ENCODE results near the gene RNF31. TPM values are rescaled to one million over a fixed set of nuclear protein-coding genes. Genes with fewer than 3 reads are reported as not detected.

Gene RNF31
- polyA plus RNA-seq, 1 experiment, result 12.4 TPM

GRCh38 chr14:24183014-24183481, 35.8 kb downstream of the RNF31 start:
- TF ChIP-seq, protein P1, sequence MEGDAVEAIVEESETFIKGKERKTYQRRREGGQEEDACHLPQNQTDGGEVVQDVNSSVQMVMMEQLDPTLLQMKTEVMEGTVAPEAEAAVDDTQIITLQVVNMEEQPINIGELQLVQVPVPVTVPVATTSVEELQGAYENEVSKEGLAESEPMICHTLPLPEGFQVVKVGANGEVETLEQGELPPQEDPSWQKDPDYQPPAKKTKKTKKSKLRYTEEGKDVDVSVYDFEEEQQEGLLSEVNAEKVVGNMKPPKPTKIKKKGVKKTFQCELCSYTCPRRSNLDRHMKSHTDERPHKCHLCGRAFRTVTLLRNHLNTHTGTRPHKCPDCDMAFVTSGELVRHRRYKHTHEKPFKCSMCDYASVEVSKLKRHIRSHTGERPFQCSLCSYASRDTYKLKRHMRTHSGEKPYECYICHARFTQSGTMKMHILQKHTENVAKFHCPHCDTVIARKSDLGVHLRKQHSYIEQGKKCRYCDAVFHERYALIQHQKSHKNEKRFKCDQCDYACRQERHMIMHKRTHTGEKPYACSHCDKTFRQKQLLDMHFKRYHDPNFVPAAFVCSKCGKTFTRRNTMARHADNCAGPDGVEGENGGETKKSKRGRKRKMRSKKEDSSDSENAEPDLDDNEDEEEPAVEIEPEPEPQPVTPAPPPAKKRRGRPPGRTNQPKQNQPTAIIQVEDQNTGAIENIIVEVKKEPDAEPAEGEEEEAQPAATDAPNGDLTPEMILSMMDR (IDR thresholded peaks at IDR 0.05; ENCODE audit: insufficient read depth, low read depth, low read length), result no peak
- H3K4me3 ChIP-seq (ENCODE audit: low read depth, low read length), result no peak overlapping the region
- POLR2A ChIA-PET, result no interaction called here
- no peaks in the 10 kb centered on the region for H3K27me3 ChIP-seq (ENCODE audit: control insufficient read depth, insufficient read depth, low read length)
- H3K36me3 ChIP-seq (ENCODE audit: control insufficient read depth, insufficient read depth, low read length), result peaks cover 55% of the 10 kb centered on the region
- CTCF ChIA-PET, result no interaction called here
- no peak for DNase-seq (ENCODE audit: low read depth)

- H3K4me3 ChIP-seq (ENCODE audit: low read depth, low read length), result no peak overlapping the region
- TF ChIP-seq, protein P1 (IDR thresholded peaks at IDR 0.05; ENCODE audit: insufficient read depth, low read depth, low read length), result no peak
- ChIA-PET CTCF (interaction anchor here (1.6 kb wide), 1 partner anchor 126 kb away, joined by 4 read pairs; no protein-coding TSS in a partner anchor), POLR2A (no interaction called here)
- DNase-seq (ENCODE audit: low read depth), result no peak
- no peaks in the 10 kb centered on the region for H3K27me3 ChIP-seq (ENCODE audit: control insufficient read depth, insufficient read depth, low read length)
- peaks cover 45% of the 10 kb centered on the region for H3K36me3 ChIP-seq (ENCODE audit: control insufficient read depth, insufficient read depth, low read length)
Observed at GRCh38 chr14:24184104-24184970, 37.0 kb downstream of the RNF31 start.

DNA sequence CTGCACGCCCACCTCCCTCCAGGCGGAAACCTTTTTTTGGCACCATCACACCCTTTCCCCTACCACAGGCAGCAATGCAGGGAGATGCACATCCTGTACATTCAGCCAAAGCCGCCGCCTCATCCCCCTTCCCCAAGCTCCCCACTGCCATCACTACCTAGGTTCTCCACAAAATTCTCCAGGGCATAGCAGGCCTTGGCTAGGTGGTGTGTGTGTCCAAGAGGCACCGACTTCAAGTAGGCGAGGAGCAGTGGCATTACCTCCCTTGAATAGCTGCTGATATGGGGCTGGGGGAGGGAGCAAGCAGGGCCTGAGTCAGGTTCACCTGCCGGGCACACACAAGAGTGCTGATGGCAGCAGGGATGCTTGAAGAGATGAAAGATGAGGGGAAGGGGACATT, 37.7 kb downstream of the RNF31 start:
- H3K27me3 ChIP-seq (ENCODE audit: control insufficient read depth, insufficient read depth, low read length), result no peaks in the 10 kb centered on the region
- TF ChIP-seq, protein P1 (IDR thresholded peaks at IDR 0.05; ENCODE audit: insufficient read depth, low read depth, low read length), result no peak
- no peak for DNase-seq (ENCODE audit: low read depth)
- ChIA-PET CTCF (interaction anchor here (1.2 to 1.6 kb wide), 3 partner anchors 24 to 127 kb away, joined by 3 to 4 read pairs (median 4); partner anchors contain the start of gene IRF9), POLR2A (no interaction called here)
- H3K4me3 ChIP-seq (ENCODE audit: low read depth, low read length), result no peak overlapping the region
- H3K36me3 ChIP-seq (ENCODE audit: control insufficient read depth, insufficient read depth, low read length), result peaks cover 44% of the 10 kb centered on the region

- TF ChIP-seq, protein P1 (IDR thresholded peaks at IDR 0.05; ENCODE audit: insufficient read depth, low read depth, low read length), result no peak
- no peaks in the 10 kb centered on the region for H3K27me3 ChIP-seq (ENCODE audit: control insufficient read depth, insufficient read depth, low read length)
- no peak overlapping the region for H3K4me3 ChIP-seq (ENCODE audit: low read depth, low read length)
- DNase-seq (ENCODE audit: low read depth), result no peak
- CTCF ChIA-PET, result interaction anchor here (1.2 to 1.6 kb wide), 3 partner anchors 25 to 128 kb away, joined by 3 to 4 read pairs (median 4); partner anchors contain the start of gene IRF9
- H3K36me3 ChIP-seq (ENCODE audit: control insufficient read depth, insufficient read depth, low read length), result peaks cover 42% of the 10 kb centered on the region
- POLR2A ChIA-PET, result no interaction called here
Observed at GRCh38 chr14:24185741-24186140, 38.4 kb downstream of the RNF31 start.

DNA sequence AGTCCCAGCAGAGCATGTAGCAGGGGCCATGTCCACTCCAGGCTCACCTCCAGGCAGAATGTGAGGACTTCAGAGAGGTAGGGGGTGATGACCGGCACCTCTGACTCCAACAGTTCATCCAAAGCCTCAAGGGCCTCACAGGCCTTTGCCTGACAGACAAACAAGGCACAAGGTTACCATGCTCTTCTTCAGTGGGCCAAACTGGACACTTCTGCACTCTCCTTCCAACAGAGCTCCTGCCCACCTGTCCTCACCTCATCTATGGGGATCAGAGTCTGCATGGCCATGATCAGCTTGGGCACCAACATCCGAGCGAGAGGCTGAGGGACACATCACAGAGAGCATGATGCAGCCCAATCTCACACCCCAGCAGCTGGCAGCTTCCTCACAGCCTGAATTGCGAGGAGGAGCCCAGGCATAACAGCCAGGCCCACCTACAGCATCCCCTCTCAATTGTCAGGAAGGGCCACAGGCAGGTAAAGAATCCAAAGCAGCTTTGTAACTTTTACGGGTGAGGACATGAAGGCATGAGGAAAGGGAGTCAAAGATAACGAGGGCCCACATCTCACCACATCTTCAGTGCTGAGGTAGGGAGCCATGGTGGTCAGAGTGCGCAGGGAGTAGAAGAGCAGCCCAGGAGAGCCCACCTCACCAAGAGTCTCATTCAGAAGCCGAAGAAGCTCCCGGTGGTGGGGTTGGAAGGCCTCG, 39.7 kb downstream of the RNF31 start:
- no peaks in the 10 kb centered on the region for H3K27me3 ChIP-seq (ENCODE audit: control insufficient read depth, insufficient read depth, low read length)
- TF ChIP-seq, protein P1 (IDR thresholded peaks at IDR 0.05; ENCODE audit: insufficient read depth, low read depth, low read length), result no peak
- no peak overlapping the region for H3K4me3 ChIP-seq (ENCODE audit: low read depth, low read length)
- no peak for DNase-seq (ENCODE audit: low read depth)
- H3K36me3 ChIP-seq (ENCODE audit: control insufficient read depth, insufficient read depth, low read length), result peaks cover 35% of the 10 kb centered on the region
- ChIA-PET CTCF (interaction anchor here (1.0 to 2.7 kb wide), 2 partner anchors 26 to 129 kb away, joined by 4 to 18 read pairs; partner anchors contain the start of gene IRF9), POLR2A (no interaction called here)

Data from BJ (cell line).